ENCODE results near the gene ZMIZ1.

The ZMIZ1 gene

GRCh38 chr10:79139124-79139835 is 70.5 kb downstream of the ZMIZ1 start:
- TF ChIP-seq, protein P1, sequence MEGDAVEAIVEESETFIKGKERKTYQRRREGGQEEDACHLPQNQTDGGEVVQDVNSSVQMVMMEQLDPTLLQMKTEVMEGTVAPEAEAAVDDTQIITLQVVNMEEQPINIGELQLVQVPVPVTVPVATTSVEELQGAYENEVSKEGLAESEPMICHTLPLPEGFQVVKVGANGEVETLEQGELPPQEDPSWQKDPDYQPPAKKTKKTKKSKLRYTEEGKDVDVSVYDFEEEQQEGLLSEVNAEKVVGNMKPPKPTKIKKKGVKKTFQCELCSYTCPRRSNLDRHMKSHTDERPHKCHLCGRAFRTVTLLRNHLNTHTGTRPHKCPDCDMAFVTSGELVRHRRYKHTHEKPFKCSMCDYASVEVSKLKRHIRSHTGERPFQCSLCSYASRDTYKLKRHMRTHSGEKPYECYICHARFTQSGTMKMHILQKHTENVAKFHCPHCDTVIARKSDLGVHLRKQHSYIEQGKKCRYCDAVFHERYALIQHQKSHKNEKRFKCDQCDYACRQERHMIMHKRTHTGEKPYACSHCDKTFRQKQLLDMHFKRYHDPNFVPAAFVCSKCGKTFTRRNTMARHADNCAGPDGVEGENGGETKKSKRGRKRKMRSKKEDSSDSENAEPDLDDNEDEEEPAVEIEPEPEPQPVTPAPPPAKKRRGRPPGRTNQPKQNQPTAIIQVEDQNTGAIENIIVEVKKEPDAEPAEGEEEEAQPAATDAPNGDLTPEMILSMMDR (conservative IDR thresholded peaks at IDR 0.05; ENCODE audit: low read depth, low read length), result no peak
- DNase-seq (ENCODE audit: low read depth), result peak; percentile 87
- H3K4me3 ChIP-seq (ENCODE audit: low read length), result no peak overlapping the region

DNA sequence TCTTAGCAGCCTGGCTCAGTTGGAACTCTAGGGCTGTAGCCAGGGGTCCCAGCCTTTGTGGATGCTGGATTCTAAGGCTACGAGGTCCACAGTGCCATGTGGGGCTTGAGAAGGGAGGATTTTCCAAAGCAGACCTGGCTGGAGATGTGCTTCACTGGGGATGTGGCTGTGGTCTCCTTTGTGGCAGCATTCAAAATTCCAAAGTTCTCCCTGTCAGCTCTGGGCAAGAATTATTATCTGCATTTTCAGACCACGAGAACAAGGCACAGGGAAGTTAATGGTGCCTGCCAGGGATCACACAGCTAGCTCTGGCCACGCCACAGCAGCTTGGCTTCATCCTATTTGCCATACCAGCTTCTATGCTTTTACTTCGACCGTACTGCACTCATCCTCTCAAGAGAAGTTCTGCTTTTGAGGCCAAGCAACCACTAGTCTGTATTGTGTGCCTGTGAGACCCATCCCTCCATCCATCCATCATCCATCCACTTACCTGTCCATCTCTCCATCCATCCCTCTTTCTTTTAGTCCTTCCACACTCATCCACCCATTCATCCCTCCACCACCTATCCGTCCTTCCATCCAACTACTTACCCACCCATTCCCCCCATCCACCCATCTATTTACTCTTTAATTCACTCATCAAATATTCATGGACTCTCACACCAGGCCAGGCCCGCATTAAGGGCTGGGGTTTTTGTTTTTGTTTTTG is 71.5 kb downstream of the ZMIZ1 start:
- no peak overlapping the region for H3K4me3 ChIP-seq (ENCODE audit: low read length)
- TF ChIP-seq, protein P1 (conservative IDR thresholded peaks at IDR 0.05; ENCODE audit: low read depth, low read length), result no peak
- no peak for DNase-seq (ENCODE audit: low read depth)

GRCh38 chr10:79140855-79141254 is 72.1 kb downstream of the ZMIZ1 start:
- TF ChIP-seq, protein P1 (conservative IDR thresholded peaks at IDR 0.05; ENCODE audit: low read depth, low read length), result no peak
- H3K4me3 ChIP-seq (ENCODE audit: low read length), result no peak overlapping the region
- DNase-seq (ENCODE audit: low read depth), result no peak

DNA sequence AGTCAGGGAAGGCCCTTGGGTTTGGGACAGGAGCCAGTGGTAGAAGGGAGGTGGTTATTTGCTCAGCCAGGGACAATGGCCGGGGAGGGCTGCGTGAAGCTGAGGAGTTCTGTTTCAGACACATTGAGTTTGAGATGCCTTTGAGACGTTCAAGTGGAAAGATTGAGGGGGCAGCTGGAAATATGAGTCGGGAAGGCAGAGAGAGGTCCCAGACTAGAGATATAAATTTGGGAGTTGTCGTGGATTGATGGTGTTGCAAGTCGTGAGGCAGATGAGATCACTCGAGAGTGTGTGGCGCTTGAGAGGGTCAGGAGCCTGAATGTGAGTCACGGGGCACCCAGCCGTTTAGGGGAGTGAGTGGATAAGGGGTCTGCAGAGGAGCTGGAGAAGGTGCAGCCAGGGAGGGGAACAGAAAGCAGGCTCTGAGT is 73.3 kb downstream of the ZMIZ1 start:
- no peak for DNase-seq (ENCODE audit: low read depth)

DNA sequence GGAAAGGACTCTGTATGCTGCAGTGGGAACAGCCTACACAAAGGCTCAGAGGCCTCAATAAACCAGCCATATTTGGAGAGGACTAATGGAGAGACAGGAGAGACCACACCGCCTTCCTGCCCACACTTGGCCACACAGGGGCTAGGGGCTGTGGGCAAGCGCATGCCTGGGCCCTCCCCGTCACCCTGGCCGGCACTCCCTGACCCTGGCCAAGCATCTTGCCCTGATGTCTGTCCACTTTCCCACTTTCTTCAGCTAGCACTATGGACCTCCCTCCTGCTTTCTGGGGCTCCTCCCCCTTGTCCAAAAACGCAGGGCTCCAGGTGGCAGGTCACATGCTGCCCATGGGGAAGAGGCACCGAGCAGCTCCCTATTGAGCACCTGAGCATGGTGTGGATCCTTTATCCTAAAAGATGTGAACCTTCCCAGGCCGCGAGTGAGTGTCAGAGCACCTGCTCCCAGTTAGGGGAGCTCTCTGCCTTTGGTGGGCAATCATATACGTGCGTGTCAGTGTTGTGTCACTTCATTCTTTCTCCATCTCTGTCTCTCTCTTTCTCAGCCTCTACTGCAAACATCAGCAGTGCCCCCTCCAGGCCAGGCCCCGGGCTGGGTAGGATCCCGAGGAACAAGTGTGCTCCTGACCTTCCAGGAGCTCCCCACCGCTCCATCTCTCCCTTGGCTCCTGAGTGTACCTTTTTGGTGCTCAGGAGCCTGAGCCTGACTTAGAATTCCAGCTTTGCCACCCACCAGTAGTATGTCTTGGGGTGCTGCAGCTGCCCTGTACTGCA is 74.0 kb downstream of the ZMIZ1 start:
- TF ChIP-seq, protein P1 (conservative IDR thresholded peaks at IDR 0.05; ENCODE audit: low read depth, low read length), result no peak
- H3K4me3 ChIP-seq (ENCODE audit: low read length), result no peak overlapping the region

More for the DNA sequence above, 73.3 kb downstream of the ZMIZ1 start:
- no peak overlapping the region for H3K4me3 ChIP-seq (ENCODE audit: low read length)
- TF ChIP-seq, protein P1 (conservative IDR thresholded peaks at IDR 0.05; ENCODE audit: low read depth, low read length), result no peak

DNA sequence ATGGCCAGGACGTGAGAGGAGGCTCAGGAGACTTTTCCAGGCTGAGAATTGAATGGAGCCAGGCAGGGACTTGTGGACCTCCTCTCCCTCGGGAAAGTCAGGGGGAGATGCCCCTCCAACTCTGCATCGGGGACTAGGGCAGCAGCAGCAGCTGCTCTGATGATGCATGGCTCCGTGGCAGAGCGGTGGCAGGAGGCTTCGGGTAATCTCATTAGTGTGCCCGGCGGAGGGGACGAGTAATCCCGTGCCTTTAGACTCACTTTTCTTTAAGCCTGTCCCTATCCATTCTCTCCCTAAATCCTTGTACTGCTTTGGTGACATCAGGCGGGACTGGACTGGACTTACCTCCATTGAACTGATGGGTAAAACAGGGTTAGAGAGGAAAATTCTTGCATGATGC is 75.1 kb downstream of the ZMIZ1 start:
- H3K4me3 ChIP-seq (ENCODE audit: low read length), result no peak overlapping the region
- no peak for DNase-seq (ENCODE audit: low read depth)
- TF ChIP-seq, protein P1 (conservative IDR thresholded peaks at IDR 0.05; ENCODE audit: low read depth, low read length), result no peak

More for the DNA sequence above, 74.0 kb downstream of the ZMIZ1 start:
- DNase-seq (ENCODE audit: low read depth), result no peak

Data from retinal pigment epithelial cell (primary cell).